ENCODE measurements around the gene SEMA3C. TPM values are rescaled to one million over a fixed set of nuclear protein-coding genes. Genes with fewer than 3 reads are reported as not detected.

Gene SEMA3C
- total RNA-seq, 1 donor from 2014 or later: 266 TPM

DNA sequence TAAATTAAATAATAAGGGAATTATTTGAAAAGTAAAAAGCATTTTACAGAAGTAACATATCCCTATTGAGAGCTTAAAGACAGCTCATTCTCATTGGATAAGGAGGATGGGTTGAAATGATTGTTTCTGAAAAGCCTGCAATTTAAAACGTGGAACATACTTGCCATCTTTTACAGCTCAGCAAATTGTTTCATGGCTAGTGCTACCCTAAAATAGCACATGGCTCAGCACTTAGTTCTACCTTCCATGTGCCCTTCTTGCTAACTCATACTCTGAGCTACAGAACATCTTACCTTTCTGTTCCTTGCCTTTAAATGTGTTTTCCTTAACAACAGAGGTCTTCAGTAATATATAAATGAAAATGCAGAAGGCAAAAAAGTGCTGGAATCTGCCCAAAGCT, 8.6 kb downstream of the SEMA3C start:
- Histone ChIP-seq H3K27me3 (ENCODE audit: control insufficient read depth in 3 of 3, insufficient read depth in 3 of 3, low read length in 3 of 3) (no peaks in the 10 kb centered on the region), H3K9ac (ENCODE audit: low read depth in 1 of 3, low read length in 3 of 3) (peak overlapping the region in 1 of 3 donors; percentile 8), H3K36me3 (ENCODE audit: control insufficient read depth in 3 of 3, insufficient read depth in 3 of 3, low read length in 3 of 3) (peaks cover 0 to 2% (median 0%) of the 10 kb centered on the region in 3 donors), H3K27ac (ENCODE audit: low read depth, low read length) (peak overlapping the region; percentile 72), H3K4me1 (ENCODE audit: control insufficient read depth in 3 of 3, insufficient read depth in 3 of 3, low read length in 3 of 3) (peaks cover 3 to 15% (median 6%) of the 10 kb centered on the region in 3 donors), H3K9me3 (ENCODE audit: control insufficient read depth in 3 of 3, low read length in 3 of 3) (no peaks in the 10 kb centered on the region), H3K4me3 (ENCODE audit: low read length in 3 of 3) (peak overlapping the region in 2 of 3 donors; percentile 10 to 42)

DNA sequence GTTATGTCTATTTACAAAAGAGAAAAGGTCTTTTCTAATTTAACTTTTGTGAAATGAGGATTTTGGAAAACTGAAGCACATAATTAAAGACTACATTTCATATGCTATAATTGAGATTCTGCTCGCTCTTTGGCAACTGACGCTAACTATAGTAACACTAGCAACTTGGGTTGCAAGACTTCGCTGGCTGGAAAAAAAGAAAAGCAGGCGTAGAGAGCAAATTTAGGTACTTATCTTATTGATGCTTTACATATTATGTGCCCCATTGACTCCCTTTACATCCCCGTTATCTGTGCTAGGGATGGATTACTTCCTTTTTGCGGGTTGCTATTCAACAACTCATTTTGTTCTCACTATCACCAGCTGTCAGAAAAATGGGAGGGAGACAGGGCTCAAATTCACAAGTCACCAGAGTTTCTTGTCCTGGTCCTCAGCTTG, 10.5 kb downstream of the SEMA3C start:
- H3K4me1 ChIP-seq (ENCODE audit: control insufficient read depth in 3 of 3, insufficient read depth in 3 of 3, low read length in 3 of 3): peaks cover 3 to 15% (median 6%) of the 10 kb centered on the region in 3 donors
- H3K4me3 ChIP-seq (ENCODE audit: low read length in 3 of 3): peak overlapping the region; percentile 59 to 68 (median 64)
- H3K9me3 ChIP-seq (ENCODE audit: control insufficient read depth in 3 of 3, low read length in 3 of 3): no peaks in the 10 kb centered on the region
- H3K36me3 ChIP-seq (ENCODE audit: control insufficient read depth in 3 of 3, insufficient read depth in 3 of 3, low read length in 3 of 3): no peaks in the 10 kb centered on the region
- H3K27me3 ChIP-seq (ENCODE audit: control insufficient read depth in 3 of 3, insufficient read depth in 3 of 3, low read length in 3 of 3): no peaks in the 10 kb centered on the region
- peak overlapping the region; percentile 24 to 75 (median 75) for H3K9ac ChIP-seq (ENCODE audit: low read depth in 1 of 3, low read length in 3 of 3)
- peak overlapping the region; percentile 61 for H3K27ac ChIP-seq (ENCODE audit: low read depth, low read length)

DNA sequence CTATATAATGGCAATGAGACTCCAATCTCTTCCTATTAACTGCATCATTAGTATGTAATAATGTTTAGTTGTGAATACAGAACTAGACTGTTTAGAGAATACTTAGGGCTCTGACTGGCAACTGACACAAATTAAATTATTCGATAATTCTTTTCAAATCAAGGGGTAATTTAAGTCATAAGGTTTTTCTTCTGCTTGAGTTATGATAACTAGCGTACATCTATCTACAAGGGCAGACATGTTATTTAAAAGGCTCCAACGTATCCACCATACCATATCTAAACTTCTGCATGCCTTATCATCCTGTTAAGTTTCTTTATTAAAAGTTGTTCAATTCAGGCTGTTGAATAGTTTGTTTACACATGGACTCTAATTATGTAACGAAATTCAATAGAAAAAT, 11.2 kb downstream of the SEMA3C start:
- Histone ChIP-seq H3K27me3 (ENCODE audit: control insufficient read depth in 3 of 3, insufficient read depth in 3 of 3, low read length in 3 of 3) (no peaks in the 10 kb centered on the region), H3K9ac (ENCODE audit: low read depth in 1 of 3, low read length in 3 of 3) (peak overlapping the region in 1 of 3 donors; percentile 24), H3K27ac (ENCODE audit: low read depth, low read length) (peak overlapping the region; percentile 61), H3K4me1 (ENCODE audit: control insufficient read depth in 3 of 3, insufficient read depth in 3 of 3, low read length in 3 of 3) (peaks cover 3 to 15% (median 6%) of the 10 kb centered on the region in 3 donors), H3K4me3 (ENCODE audit: low read length in 3 of 3) (peak overlapping the region in 1 of 3 donors; percentile 8), H3K36me3 (ENCODE audit: control insufficient read depth in 3 of 3, insufficient read depth in 3 of 3, low read length in 3 of 3) (no peaks in the 10 kb centered on the region), H3K9me3 (ENCODE audit: control insufficient read depth in 3 of 3, low read length in 3 of 3) (no peaks in the 10 kb centered on the region)

DNA sequence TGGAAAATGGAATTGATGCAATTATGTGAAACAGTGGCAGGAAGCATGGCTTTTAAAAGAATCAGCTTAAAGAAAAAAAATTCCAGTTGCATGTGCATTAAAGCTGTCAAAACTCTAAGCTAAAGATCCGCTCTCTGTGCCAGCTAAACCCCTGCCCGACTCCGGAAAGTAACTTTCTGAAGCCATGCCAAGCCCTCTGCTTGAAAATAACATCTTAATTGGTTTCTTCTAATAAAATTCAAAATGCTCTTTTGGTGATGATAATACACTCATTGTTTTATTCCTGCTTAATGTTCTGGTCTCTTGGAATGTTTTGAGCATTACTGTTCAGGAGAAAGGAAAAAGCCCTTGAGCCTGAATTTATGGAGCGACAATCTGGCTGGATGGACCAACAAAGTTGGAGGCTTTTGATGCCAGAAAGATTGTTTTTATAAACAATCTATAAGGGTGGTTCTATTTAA, 11.7 kb downstream of the SEMA3C start:
- H3K9me3 ChIP-seq (ENCODE audit: control insufficient read depth in 3 of 3, low read length in 3 of 3): no peaks in the 10 kb centered on the region
- H3K27me3 ChIP-seq (ENCODE audit: control insufficient read depth in 3 of 3, insufficient read depth in 3 of 3, low read length in 3 of 3): no peaks in the 10 kb centered on the region
- no peak overlapping the region for H3K27ac ChIP-seq (ENCODE audit: low read depth, low read length)
- H3K9ac ChIP-seq (ENCODE audit: low read depth in 1 of 3, low read length in 3 of 3): no peak overlapping the region
- H3K4me3 ChIP-seq (ENCODE audit: low read length in 3 of 3): peak overlapping the region in 1 of 3 donors; percentile 8
- H3K4me1 ChIP-seq (ENCODE audit: control insufficient read depth in 3 of 3, insufficient read depth in 3 of 3, low read length in 3 of 3): peaks cover 3 to 15% (median 6%) of the 10 kb centered on the region in 3 donors
- no peaks in the 10 kb centered on the region for H3K36me3 ChIP-seq (ENCODE audit: control insufficient read depth in 3 of 3, insufficient read depth in 3 of 3, low read length in 3 of 3)

DNA sequence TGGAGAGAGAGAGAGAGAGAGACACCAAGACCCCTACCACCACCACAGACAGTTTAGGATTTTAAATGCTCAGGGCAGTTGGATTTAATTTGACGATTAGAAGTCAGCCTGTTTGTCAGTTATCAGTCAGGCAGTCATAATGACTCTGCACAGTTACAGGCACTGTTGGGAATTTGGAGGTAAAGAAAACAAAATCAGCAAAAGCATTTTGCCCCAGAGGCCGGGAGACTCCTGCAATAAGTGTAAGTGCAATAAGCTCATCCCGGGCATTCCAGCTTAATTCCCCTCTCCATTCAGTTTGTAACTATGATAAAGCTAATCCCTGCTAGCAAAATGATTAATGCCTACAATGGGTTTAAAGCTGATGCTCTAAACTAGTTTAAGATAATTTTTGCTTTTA, 13.5 kb downstream of the SEMA3C start:
- peaks cover 2 to 11% (median 5%) of the 10 kb centered on the region in 3 donors for H3K4me1 ChIP-seq (ENCODE audit: control insufficient read depth in 3 of 3, insufficient read depth in 3 of 3, low read length in 3 of 3)
- H3K27ac ChIP-seq (ENCODE audit: low read depth, low read length): no peak overlapping the region
- H3K27me3 ChIP-seq (ENCODE audit: control insufficient read depth in 3 of 3, insufficient read depth in 3 of 3, low read length in 3 of 3): no peaks in the 10 kb centered on the region
- H3K9me3 ChIP-seq (ENCODE audit: control insufficient read depth in 3 of 3, low read length in 3 of 3): no peaks in the 10 kb centered on the region
- H3K9ac ChIP-seq (ENCODE audit: low read depth in 1 of 3, low read length in 3 of 3): no peak overlapping the region
- H3K36me3 ChIP-seq (ENCODE audit: control insufficient read depth in 3 of 3, insufficient read depth in 3 of 3, low read length in 3 of 3): no peaks in the 10 kb centered on the region
- H3K4me3 ChIP-seq (ENCODE audit: low read length in 3 of 3): no peak overlapping the region

DNA sequence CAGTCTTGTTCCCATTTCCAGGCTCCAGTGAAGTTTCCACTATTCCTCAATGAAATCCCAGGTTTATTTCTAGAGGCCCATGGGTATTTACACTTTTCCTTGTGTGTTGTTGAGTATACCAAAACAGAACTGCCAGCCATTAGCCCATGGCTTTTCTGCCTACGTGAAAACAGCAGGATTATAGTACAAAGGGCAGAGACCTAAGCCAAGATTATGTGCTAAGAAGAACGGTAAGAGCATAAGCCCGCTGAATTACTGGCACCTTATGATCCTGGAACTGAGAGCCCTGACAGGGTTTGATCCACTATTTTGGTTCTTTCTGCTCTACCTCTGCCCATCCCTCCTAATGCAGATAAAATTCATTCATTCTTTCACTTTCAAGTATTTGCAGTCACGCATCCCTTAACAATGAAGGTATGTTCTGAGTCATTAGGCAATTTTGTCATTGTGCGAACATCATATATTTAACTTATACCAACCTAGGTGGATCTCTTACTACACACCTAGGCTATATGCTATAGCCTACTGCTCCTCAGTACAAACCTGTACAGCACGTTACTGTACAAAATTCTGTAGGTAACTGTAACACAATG, 16.0 kb downstream of the SEMA3C start:
- no peaks in the 10 kb centered on the region for H3K27me3 ChIP-seq (ENCODE audit: control insufficient read depth in 3 of 3, insufficient read depth in 3 of 3, low read length in 3 of 3)

DNA sequence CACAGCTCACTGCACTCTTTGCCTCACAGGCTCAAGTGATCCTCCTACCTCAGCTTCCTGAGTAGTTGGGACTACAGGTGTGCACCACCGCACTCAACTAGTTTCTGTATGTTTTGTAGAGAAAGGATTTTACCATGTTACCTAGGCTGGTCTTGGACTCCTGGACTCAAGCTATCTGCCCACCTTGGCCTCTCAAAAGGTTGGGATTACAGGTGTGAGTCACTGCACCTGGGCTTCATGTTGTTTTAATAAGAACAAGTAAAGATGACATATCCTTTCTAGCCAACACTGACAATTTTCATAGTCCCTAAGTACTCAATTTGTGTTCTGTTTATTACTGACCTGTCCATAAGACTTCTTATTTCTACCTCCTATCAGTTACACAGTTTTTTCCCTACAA, 16.8 kb downstream of the SEMA3C start:
- H3K9ac ChIP-seq (ENCODE audit: low read depth in 1 of 3, low read length in 3 of 3): no peak overlapping the region
- no peak overlapping the region for H3K27ac ChIP-seq (ENCODE audit: low read depth, low read length)
- H3K4me3 ChIP-seq (ENCODE audit: low read length in 3 of 3): no peak overlapping the region
- H3K9me3 ChIP-seq (ENCODE audit: control insufficient read depth in 3 of 3, low read length in 3 of 3): no peaks in the 10 kb centered on the region
- peaks cover 0 to 5% (median 0%) of the 10 kb centered on the region in 3 donors for H3K4me1 ChIP-seq (ENCODE audit: control insufficient read depth in 3 of 3, insufficient read depth in 3 of 3, low read length in 3 of 3)
- no peaks in the 10 kb centered on the region for H3K36me3 ChIP-seq (ENCODE audit: control insufficient read depth in 3 of 3, insufficient read depth in 3 of 3, low read length in 3 of 3)
- no peaks in the 10 kb centered on the region for H3K27me3 ChIP-seq (ENCODE audit: control insufficient read depth in 3 of 3, insufficient read depth in 3 of 3, low read length in 3 of 3)

More for the DNA sequence above, 16.0 kb downstream of the SEMA3C start:
- no peaks in the 10 kb centered on the region for H3K36me3 ChIP-seq (ENCODE audit: control insufficient read depth in 3 of 3, insufficient read depth in 3 of 3, low read length in 3 of 3)
- H3K27ac ChIP-seq (ENCODE audit: low read depth, low read length): no peak overlapping the region
- peaks cover 0 to 6% (median 0%) of the 10 kb centered on the region in 3 donors for H3K4me1 ChIP-seq (ENCODE audit: control insufficient read depth in 3 of 3, insufficient read depth in 3 of 3, low read length in 3 of 3)
- H3K4me3 ChIP-seq (ENCODE audit: low read length in 3 of 3): no peak overlapping the region
- no peaks in the 10 kb centered on the region for H3K9me3 ChIP-seq (ENCODE audit: control insufficient read depth in 3 of 3, low read length in 3 of 3)
- no peak overlapping the region for H3K9ac ChIP-seq (ENCODE audit: low read depth in 1 of 3, low read length in 3 of 3)

DNA sequence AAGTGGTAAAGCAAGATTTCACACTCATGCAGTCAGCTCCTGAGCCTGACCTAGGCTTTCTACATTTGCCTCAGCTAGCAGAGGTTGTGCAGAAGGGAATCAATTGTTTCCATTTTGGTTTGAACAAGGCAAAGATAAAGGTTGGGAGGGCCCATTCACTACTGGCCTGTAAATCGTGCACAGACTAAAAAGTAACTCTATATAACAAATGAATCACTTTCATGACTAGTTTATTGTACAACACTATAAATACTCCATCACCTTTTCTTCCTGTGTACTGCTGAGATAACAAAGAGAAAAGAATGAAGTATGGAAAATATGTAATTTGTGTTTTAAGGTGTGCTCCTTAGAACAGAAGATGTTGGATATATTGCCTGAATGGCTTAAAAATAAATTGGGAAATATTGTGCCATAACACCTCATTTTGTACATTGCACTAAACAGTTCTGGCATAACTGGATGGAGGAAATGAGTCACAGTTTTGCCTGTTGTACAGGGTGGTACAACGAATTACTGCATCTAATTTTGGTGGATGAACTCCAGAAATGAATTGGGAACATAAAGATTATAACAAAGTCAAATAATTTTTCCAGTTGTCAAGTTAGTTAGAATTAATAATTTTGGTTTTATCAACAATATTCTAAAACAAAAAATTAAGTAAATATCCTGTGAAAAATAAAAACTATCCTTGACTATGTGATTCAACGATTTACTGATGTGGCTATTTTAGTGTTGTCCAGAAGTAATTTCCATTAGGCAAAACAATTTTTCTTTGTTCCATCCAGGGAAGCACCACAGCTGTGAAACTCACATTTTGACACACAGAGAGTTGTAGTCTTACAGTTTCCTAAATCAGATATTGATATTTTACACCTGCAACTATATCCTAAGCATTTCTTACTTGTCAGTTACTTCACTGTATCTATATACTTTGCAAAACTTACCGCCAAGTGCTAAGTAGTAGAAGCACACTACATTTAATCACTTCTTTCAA, 18.0 kb downstream of the SEMA3C start:
- Histone ChIP-seq H3K9ac (ENCODE audit: low read depth in 1 of 3, low read length in 3 of 3) (no peak overlapping the region), H3K36me3 (ENCODE audit: control insufficient read depth in 3 of 3, insufficient read depth in 3 of 3, low read length in 3 of 3) (no peaks in the 10 kb centered on the region), H3K27ac (ENCODE audit: low read depth, low read length) (no peak overlapping the region), H3K27me3 (ENCODE audit: control insufficient read depth in 3 of 3, insufficient read depth in 3 of 3, low read length in 3 of 3) (no peaks in the 10 kb centered on the region), H3K4me3 (ENCODE audit: low read length in 3 of 3) (no peak overlapping the region), H3K4me1 (ENCODE audit: control insufficient read depth in 3 of 3, insufficient read depth in 3 of 3, low read length in 3 of 3) (no peaks in the 10 kb centered on the region), H3K9me3 (ENCODE audit: control insufficient read depth in 3 of 3, low read length in 3 of 3) (no peaks in the 10 kb centered on the region)

DNA sequence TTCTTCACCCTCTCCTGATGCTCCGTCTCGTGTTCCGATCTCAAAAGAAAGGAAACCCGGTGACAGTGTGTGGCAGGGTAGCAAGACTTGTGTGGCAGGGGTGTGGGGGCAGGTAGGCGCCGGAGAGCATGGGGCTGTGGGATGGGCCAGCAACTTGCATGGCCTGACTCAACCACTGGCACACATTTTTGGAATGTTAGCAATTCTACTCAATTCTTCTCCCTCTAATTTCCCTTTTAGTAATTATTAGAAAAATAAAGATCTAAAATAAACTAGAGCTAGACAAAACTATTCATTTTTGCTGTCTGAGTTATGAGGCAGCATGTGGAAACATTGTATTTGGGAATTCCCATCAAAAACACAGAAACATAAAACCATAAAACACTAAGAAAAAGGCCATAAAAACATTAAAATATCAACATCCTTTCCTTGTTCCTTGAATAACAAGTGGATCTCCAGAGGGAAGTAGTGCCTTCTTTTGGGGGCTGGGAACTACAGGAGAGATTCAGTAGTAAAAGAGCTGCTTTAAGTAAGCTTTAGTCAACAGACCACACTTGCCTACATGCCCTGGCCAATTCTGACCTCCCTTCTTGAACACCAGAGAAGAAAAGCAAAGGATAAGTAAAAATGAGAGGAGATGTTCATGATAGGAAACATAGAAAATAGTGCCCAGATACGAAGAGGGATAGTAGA, 21.8 kb downstream of the SEMA3C start:
- H3K9ac ChIP-seq (ENCODE audit: low read depth in 1 of 3, low read length in 3 of 3): no peak overlapping the region
- H3K4me3 ChIP-seq (ENCODE audit: low read length in 3 of 3): no peak overlapping the region
- peaks cover 0 to 3% (median 0%) of the 10 kb centered on the region in 3 donors for H3K36me3 ChIP-seq (ENCODE audit: control insufficient read depth in 3 of 3, insufficient read depth in 3 of 3, low read length in 3 of 3)
- no peaks in the 10 kb centered on the region for H3K9me3 ChIP-seq (ENCODE audit: control insufficient read depth in 3 of 3, low read length in 3 of 3)
- no peaks in the 10 kb centered on the region for H3K4me1 ChIP-seq (ENCODE audit: control insufficient read depth in 3 of 3, insufficient read depth in 3 of 3, low read length in 3 of 3)
- H3K27ac ChIP-seq (ENCODE audit: low read depth, low read length): no peak overlapping the region
- no peaks in the 10 kb centered on the region for H3K27me3 ChIP-seq (ENCODE audit: control insufficient read depth in 3 of 3, insufficient read depth in 3 of 3, low read length in 3 of 3)

Measured in skeletal muscle tissue (tissue), 4 donors.